ENCODE measurements around the gene GTF2IRD1.

GTF2IRD1 gene

DNA sequence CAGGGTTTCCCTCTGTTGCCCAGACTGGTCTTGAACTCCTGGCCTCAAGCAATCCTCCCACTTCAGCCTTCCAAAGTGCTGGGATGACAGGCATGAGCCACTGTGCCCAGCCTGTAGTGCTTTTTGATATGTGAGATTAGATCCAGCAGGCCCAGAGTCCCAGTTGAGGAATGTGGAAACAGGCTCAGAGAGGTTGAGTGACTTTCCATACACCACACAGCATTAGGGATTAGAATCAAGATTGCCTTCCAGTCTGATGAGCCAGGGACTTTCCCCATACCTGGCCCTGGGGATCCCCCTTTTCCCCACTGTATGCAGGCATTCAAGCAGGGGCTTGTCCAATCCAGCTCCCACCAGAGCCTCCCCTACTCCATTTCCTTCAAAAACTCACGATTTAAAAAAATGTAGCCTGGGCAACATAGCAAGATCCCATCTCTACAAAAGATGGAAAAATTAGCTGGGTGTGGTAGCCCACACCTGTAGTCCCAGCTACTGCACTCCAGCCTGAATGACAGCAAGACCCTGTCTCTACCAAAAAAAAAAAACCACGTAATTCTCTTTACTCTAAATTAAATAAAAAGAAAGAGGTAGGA lies 128.8 kb downstream of the GTF2IRD1 start:
- no peak for DNase-seq (ENCODE audit: low read depth, low spot score)
- H3K4me3 ChIP-seq (ENCODE audit: insufficient read length, low read depth), result no peak overlapping the region
- peaks cover 14% of the 10 kb centered on the region for H3K4me1 ChIP-seq (ENCODE audit: insufficient read depth, insufficient read length)
- H3K9ac ChIP-seq (ENCODE audit: insufficient read length, low read depth), result no peak overlapping the region
- TF ChIP-seq YY1 (IDR thresholded peaks at IDR 0.05; ENCODE audit: insufficient read depth, insufficient read length) (no peak), ZNF274 (IDR thresholded peaks at IDR 0.05; ENCODE audit: low read depth, low read length) (no peak), SUZ12 (IDR thresholded peaks at IDR 0.05; ENCODE audit: extremely low read depth, insufficient read depth, insufficient read length) (no peak)
- no peaks in the 10 kb centered on the region for H3K9me3 ChIP-seq (ENCODE audit: insufficient read depth, low read length)
- H3K36me3 ChIP-seq (ENCODE audit: insufficient read depth, insufficient read length, low read length), result peaks cover 10% of the 10 kb centered on the region
- H3K27me3 ChIP-seq (ENCODE audit: insufficient read depth, insufficient read length), result no peaks in the 10 kb centered on the region

GRCh38 chr7:74583630-74584029 lies 129.9 kb downstream of the GTF2IRD1 start:
- Histone ChIP-seq H3K27me3 (ENCODE audit: insufficient read depth, insufficient read length) (no peaks in the 10 kb centered on the region), H3K36me3 (ENCODE audit: insufficient read depth, insufficient read length, low read length) (peaks cover 10% of the 10 kb centered on the region), H3K4me1 (ENCODE audit: insufficient read depth, insufficient read length) (peaks cover 18% of the 10 kb centered on the region), H3K9me3 (ENCODE audit: insufficient read depth, low read length) (no peaks in the 10 kb centered on the region), H3K4me3 (ENCODE audit: insufficient read length, low read depth) (no peak overlapping the region), H3K9ac (ENCODE audit: insufficient read length, low read depth) (no peak overlapping the region)
- DNase-seq (ENCODE audit: low read depth, low spot score), result no peak
- no peak for TF ChIP-seq ZNF274 (IDR thresholded peaks at IDR 0.05; ENCODE audit: low read depth, low read length)
- no peak for TF ChIP-seq YY1 (IDR thresholded peaks at IDR 0.05; ENCODE audit: insufficient read depth, insufficient read length)
- TF ChIP-seq SUZ12 (IDR thresholded peaks at IDR 0.05; ENCODE audit: extremely low read depth, insufficient read depth, insufficient read length), result no peak

DNA sequence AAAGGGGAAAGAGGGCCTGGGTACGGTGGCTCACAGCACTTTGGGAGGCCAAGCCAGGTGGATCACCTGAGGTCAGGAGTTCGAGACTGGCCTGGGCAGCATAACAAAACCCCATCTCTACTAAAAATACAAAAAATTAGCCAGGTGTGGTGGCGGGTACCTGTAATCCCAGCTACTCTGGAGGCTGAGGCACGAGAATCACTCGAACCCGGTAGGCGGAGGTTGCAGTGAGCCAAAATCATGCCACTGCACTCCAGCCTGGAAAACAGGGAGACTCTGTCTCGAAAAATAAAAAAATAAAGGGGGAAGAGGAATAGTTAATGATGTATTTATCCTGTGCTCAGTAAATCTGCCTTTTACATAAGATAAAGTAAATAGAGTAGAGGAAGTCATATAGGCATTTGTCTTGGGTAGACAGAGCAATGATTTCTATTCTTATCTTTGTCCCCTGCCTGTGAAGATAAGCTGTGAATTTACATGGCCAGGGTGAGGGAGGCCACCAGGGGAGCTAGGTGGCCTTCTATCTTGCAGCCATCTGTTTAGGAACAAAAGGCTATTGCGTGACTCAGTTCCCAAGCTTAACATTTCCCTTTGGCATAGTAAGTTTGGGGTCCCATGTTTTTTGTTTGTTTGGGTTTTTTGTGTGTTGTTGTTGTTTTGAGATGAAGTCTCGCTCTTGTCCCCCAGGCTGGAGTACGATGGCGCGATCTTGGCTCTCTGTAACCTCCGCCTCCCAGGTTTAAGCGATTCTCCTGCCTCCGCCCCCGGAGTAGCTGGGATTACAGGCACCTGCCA lies 130.7 kb downstream of the GTF2IRD1 start:
- DNase-seq (ENCODE audit: low read depth, low spot score), result peak; percentile 16
- Histone ChIP-seq H3K9ac (ENCODE audit: insufficient read length, low read depth) (no peak overlapping the region), H3K9me3 (ENCODE audit: insufficient read depth, low read length) (no peaks in the 10 kb centered on the region), H3K4me1 (ENCODE audit: insufficient read depth, insufficient read length) (peaks cover 18% of the 10 kb centered on the region), H3K4me3 (ENCODE audit: insufficient read length, low read depth) (no peak overlapping the region), H3K27me3 (ENCODE audit: insufficient read depth, insufficient read length) (no peaks in the 10 kb centered on the region), H3K36me3 (ENCODE audit: insufficient read depth, insufficient read length, low read length) (peaks cover 10% of the 10 kb centered on the region)
- TF ChIP-seq ZNF274 (IDR thresholded peaks at IDR 0.05; ENCODE audit: low read depth, low read length) (no peak), SUZ12 (IDR thresholded peaks at IDR 0.05; ENCODE audit: extremely low read depth, insufficient read depth, insufficient read length) (no peak), YY1 (IDR thresholded peaks at IDR 0.05; ENCODE audit: insufficient read depth, insufficient read length) (no peak)

DNA sequence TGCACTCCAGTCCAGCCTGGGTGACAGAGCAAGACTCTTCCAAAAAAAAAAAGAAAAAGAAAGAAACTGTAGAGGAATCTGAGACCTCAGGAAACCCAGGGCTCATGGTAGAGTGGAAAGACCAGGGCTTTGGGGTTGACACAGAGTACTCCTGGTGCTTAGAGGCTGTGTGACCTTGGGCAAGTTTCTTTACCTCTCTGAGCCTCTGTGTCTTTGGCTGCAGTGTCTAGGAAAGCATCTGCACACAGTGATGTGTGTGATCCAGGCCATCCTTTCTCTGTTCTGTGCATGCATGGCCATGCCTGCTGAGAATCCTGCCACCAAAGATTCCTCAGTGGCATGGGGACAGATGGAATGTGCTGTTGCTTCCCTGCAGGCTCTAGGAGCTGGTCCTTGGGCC lies 132.1 kb downstream of the GTF2IRD1 start:
- DNase-seq (ENCODE audit: low read depth, low spot score), result no peak
- Histone ChIP-seq H3K9me3 (ENCODE audit: insufficient read depth, low read length) (no peaks in the 10 kb centered on the region), H3K27me3 (ENCODE audit: insufficient read depth, insufficient read length) (no peaks in the 10 kb centered on the region), H3K36me3 (ENCODE audit: insufficient read depth, insufficient read length, low read length) (peaks cover 20% of the 10 kb centered on the region), H3K9ac (ENCODE audit: insufficient read length, low read depth) (no peak overlapping the region), H3K4me3 (ENCODE audit: insufficient read length, low read depth) (no peak overlapping the region), H3K4me1 (ENCODE audit: insufficient read depth, insufficient read length) (peaks cover 16% of the 10 kb centered on the region)
- TF ChIP-seq SUZ12 (IDR thresholded peaks at IDR 0.05; ENCODE audit: extremely low read depth, insufficient read depth, insufficient read length), result no peak
- TF ChIP-seq YY1 (IDR thresholded peaks at IDR 0.05; ENCODE audit: insufficient read depth, insufficient read length), result no peak
- TF ChIP-seq ZNF274 (IDR thresholded peaks at IDR 0.05; ENCODE audit: low read depth, low read length), result no peak

- H3K27me3 ChIP-seq (ENCODE audit: insufficient read depth, insufficient read length), result no peaks in the 10 kb centered on the region
- H3K36me3 ChIP-seq (ENCODE audit: insufficient read depth, insufficient read length, low read length), result peaks cover 19% of the 10 kb centered on the region
- no peak for DNase-seq (ENCODE audit: low read depth, low spot score)
- no peaks in the 10 kb centered on the region for H3K9me3 ChIP-seq (ENCODE audit: insufficient read depth, low read length)
- no peak overlapping the region for H3K4me3 ChIP-seq (ENCODE audit: insufficient read length, low read depth)
- no peak for TF ChIP-seq YY1 (IDR thresholded peaks at IDR 0.05; ENCODE audit: insufficient read depth, insufficient read length)
- TF ChIP-seq ZNF274 (IDR thresholded peaks at IDR 0.05; ENCODE audit: low read depth, low read length), result no peak
- TF ChIP-seq SUZ12 (IDR thresholded peaks at IDR 0.05; ENCODE audit: extremely low read depth, insufficient read depth, insufficient read length), result no peak
- H3K4me1 ChIP-seq (ENCODE audit: insufficient read depth, insufficient read length), result peaks cover 16% of the 10 kb centered on the region
- H3K9ac ChIP-seq (ENCODE audit: insufficient read length, low read depth), result no peak overlapping the region
Observed at GRCh38 chr7:74586258-74587175, 132.8 kb downstream of the GTF2IRD1 start.

DNA sequence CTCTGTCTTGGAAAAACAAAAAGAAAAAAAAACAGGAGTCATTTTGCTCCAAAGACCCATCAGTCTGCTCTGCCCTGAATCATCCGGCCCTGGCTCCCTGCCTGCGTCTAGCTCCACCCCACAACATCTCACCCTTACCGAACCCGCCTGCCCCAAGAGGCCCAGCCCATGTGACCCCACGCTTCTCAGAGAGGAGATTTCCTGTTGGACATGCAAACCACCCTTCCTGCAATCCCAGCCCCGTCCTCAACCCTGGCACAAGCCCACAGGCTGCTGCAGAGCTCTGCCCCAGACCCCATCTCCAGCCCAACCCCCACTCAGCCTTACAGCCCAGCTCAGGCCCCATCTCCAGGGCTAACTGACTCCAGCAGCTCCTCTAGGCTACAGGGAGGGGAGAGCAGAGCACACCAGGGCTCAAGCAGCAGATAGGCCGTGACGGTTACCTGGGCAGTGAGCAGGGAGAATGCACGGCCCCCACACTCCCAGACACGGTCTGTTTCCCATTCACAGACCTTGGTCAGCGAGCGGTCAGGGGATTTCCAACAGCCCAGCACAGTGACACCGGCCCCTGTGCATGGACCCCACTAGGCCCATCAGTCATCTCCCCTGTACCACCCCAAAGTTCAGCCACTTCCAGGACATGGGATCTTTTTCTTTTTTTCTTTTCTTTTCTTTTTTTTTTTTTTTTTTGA lies 133.9 kb downstream of the GTF2IRD1 start:
- DNase-seq (ENCODE audit: low read depth, low spot score), result peak; percentile 70
- H3K36me3 ChIP-seq (ENCODE audit: insufficient read depth, insufficient read length, low read length), result peaks cover 20% of the 10 kb centered on the region
- TF ChIP-seq SUZ12 (IDR thresholded peaks at IDR 0.05; ENCODE audit: extremely low read depth, insufficient read depth, insufficient read length), result no peak
- no peak for TF ChIP-seq ZNF274 (IDR thresholded peaks at IDR 0.05; ENCODE audit: low read depth, low read length)
- TF ChIP-seq YY1 (IDR thresholded peaks at IDR 0.05; ENCODE audit: insufficient read depth, insufficient read length), result no peak
- peaks cover 16% of the 10 kb centered on the region for H3K4me1 ChIP-seq (ENCODE audit: insufficient read depth, insufficient read length)
- H3K9ac ChIP-seq (ENCODE audit: insufficient read length, low read depth), result peak overlapping the region; percentile 16
- no peaks in the 10 kb centered on the region for H3K27me3 ChIP-seq (ENCODE audit: insufficient read depth, insufficient read length)
- H3K4me3 ChIP-seq (ENCODE audit: insufficient read length, low read depth), result no peak overlapping the region
- H3K9me3 ChIP-seq (ENCODE audit: insufficient read depth, low read length), result no peaks in the 10 kb centered on the region
